Heart left ventricle (tissue), 16 donors: ENCODE data around the gene GAMT. TPM values are rescaled to one million over a fixed set of nuclear protein-coding genes. Genes with fewer than 3 reads are reported as not detected.

ENCODE experiments used
- ATAC-seq, 4 donors: fragments of 200-7000 bp; cut with Tn5 transposase; one replicate each; pipeline ENCODE4 v1.9.1; 2020 to 2022; ENCODE audit warnings: moderate library complexity in 4 of 4, mild to moderate bottlenecking in 3 of 4, moderate number of reproducible peaks in 1 of 4
- DNase-seq, 5 donors: peaks; one replicate each; pipeline ENCODE4 v3.0.0-alpha.2; 2020
- H3K27ac ChIP-seq, 12 donors: fragments of 200-600 bp; sonication (generic) in 4 of 12; one replicate each; pipeline versions ENCODE4 v1.5.0 to v1.8.0; 2016 to 2022; ENCODE audit warnings: mild to moderate bottlenecking in 2 of 12
- H3K27me3 ChIP-seq, 9 donors: fragments of 200-600 bp; sonication (generic) in 2 of 9; one replicate each; pipeline versions ENCODE4 v1.5.1 to v1.8.0; 2016 to 2022; ENCODE audit warnings: mild to moderate bottlenecking in 3 of 9
- H3K36me3 ChIP-seq, 9 donors: fragments of 200-600 bp; sonication (generic) in 2 of 9; one replicate each; pipeline versions ENCODE4 v1.5.0 to v1.8.0; 2018 to 2022; ENCODE audit warnings: mild to moderate bottlenecking in 2 of 9
- H3K4me1 ChIP-seq, 12 donors: fragments of 200-600 bp; sonication (generic) in 4 of 12; one replicate each; pipeline versions ENCODE4 v1.5.0 to v1.8.0; 2016 to 2022; ENCODE audit warnings: mild to moderate bottlenecking in 3 of 12
- H3K4me3 ChIP-seq, 12 donors: fragments of 200-600 bp; sonication (generic) in 4 of 12; one replicate each; pipeline versions ENCODE4 v1.5.0 to v1.8.0; 2017 to 2022; ENCODE audit warnings: mild to moderate bottlenecking in 9 of 12, moderate library complexity in 4 of 12
- H3K9me3 ChIP-seq, 12 donors: fragments of 200-600 bp; sonication (generic) in 4 of 12; one replicate each; pipeline versions ENCODE4 v1.5.0 to v1.8.0; 2016 to 2022; ENCODE audit warnings: mild to moderate bottlenecking in 1 of 12
- CTCF ChIP-seq, 12 donors: fragments of 200-600 bp; sonication (generic) in 4 of 12; IDR thresholded peaks; one replicate each; pipeline versions ENCODE4 v1.5.0 to v1.8.0; 2018 to 2022; ENCODE audit warnings: antibody characterized with exemption in 12 of 12, mild to moderate bottlenecking in 5 of 12
- POLR2A ChIP-seq, 2 donors: fragments of 450-650 bp; IDR thresholded peaks; one replicate each; pipeline ENCODE4 v1.6.1; 2017; ENCODE audit warnings: antibody characterized with exemption in 2 of 2, mild to moderate bottlenecking in 2 of 2, moderate library complexity in 2 of 2
- WGBS, 4 donors: extraction: QIAGEN DNeasy Blood & Tissue Kit in 2 of 4; methylation state at CpG; one replicate each; pipeline versions ENCODE4 v1.1.5 to v1.1.7; 2013 to 2018; 5-methylcytosine and 5-hydroxymethylcytosine counted together
- intact Hi-C, 10 donors: fragments of 100-400 bp; cut with DNase I; formaldehyde crosslinking; loops; one replicate each; pipeline versions ENCODE4 v1.11.1 to v1.14.2; 2022
- polyA plus RNA-seq, 2 donors: library from polyadenylated mRNA; stranded (reverse); fragments of 200-250 nt; gene quantifications; one replicate each; pipeline ENCODE4 v1.2.3, GENCODE V29; 2013
- total RNA-seq, 9 donors: library from RNA; depleted of rRNA in 2 of 9; stranded (reverse); fragments of >200 nt in 2 of 9; fragmentation: NEBNext Ultra II Directional in 3 of 9; extraction: Animal tissue kit (Norgen Biotek cat#: 25700) in 3 of 9; gene quantifications; one replicate each; pipeline versions ENCODE4 v1.1.0 to v1.2.4, GENCODE V29; 2016 to 2023
- donor health status: ischemic (EF 13 %, LVEDD 7.1; RV severe dilation, severe dysfunction).
- donor health status: healthy with polysubstance abuse.
- donor health status: DM: no; HTN: yes; CAD: no.
- donor health status: DM: no; HTN: no; CAD: no.
- donor health status: ischemic (EF 25% LVEDD 6.9; RV normal size, moderate dysfunction).
- donor health status: ischemic (EF 25% LVEDD 5.7; RV mildly dilated, moderate dysfunction).
- donor health status: healthy.
- donor health status: DM: yes; HTN: yes; CAD: no.
- donor health status: ischemic (EF 35%, LVEDD 5.7; RV mildly dilated, moderate dysfunction).
- donor health status: nonischemic (EF 11% LVEDD 7.7; RV severe dilation, severe dysfunction).
- donor health status: DM: yes; HTN: yes; CAD: no.
- donor health status: PGD.
- donor health status: ischemic (EF 29% LVEDD 5.4; RV normal size, mild dysfunction).
- donor health status: nonischemic (EF 23%, LVEDD 6.1; RV moderate dilation, normal function).

Gene GAMT
- total and polyA plus RNA-seq, 11 donors: 21.9 to 180 (median 62.5) TPM

GRCh38 chr19:1377176-1377964, 24.0 kb downstream of the GAMT start:
- Histone ChIP-seq H3K4me3 (no peak overlapping the region), H3K27ac (no peak overlapping the region), H3K27me3 (no peaks in the 10 kb centered on the region), H3K9me3 (no peaks in the 10 kb centered on the region), H3K36me3 (peaks cover 0 to 50% (median 21%) of the 10 kb centered on the region in 9 donors), H3K4me1 (peaks cover 0 to 35% (median 23%) of the 10 kb centered on the region in 12 donors)
- TF ChIP-seq POLR2A (IDR thresholded peaks at IDR 0.05) (no peak), CTCF (IDR thresholded peaks at IDR 0.05) (no peak)
- 94 to 97% (median 96%) methylated on average over 21 to 43 of the region's 43 CpGs for WGBS, 4 donors
- DNase-seq (no peak), ATAC-seq (no peak)
- intact Hi-C loops: loop anchor here in 2 of 10 donors (10.0 kb wide), 1 partner anchor 93 kb away; the partner anchor contains the start of gene EFNA2 (in 2 of the 2)

DNA sequence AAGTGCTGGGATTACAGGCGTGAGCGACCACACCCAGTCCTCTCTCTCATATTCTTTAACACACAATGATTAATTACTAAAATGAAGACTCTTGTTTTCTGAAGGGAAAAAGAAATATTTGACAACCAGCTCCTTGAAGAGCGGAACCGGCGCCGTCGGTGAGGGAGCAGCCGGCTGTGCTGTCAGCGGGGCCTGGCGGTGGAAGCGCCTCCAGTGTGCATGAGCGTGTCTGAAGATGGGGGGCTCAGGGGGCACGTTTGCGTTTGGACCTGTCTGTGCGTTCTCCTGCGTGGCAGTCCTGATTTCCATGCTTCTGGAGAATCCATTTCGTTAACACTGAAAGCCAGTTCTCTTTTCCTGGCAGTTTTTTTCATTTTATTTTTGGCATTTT, 24.9 kb downstream of the GAMT start:
- 95 to 97% (median 96%) methylated on average over 17 of the region's 17 CpGs for WGBS, 4 donors
- ATAC-seq (no peak), DNase-seq (no peak)

DNA sequence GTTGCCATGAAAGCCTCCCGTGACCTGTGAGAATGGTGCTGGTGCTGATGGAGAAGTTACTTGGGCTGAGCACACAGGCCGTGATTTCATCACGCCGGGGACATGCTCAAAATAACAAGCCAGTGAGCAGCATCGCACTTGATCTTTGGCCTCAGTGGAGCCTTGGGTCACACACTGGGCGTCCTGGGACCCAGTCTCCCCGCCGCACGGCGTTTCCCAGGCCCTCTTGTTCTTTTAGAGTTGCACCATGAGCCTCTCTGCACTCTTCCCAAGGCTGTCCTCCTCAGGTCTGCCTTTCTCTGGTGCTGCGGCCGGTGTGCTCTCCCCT, 27.1 kb downstream of the GAMT start:
- TF ChIP-seq POLR2A (IDR thresholded peaks at IDR 0.05) (no peak), CTCF (IDR thresholded peaks at IDR 0.05) (no peak)
- Histone ChIP-seq H3K4me3 (no peak overlapping the region), H3K4me1 (peaks cover 0 to 30% (median 16%) of the 10 kb centered on the region in 12 donors), H3K27me3 (no peaks in the 10 kb centered on the region), H3K36me3 (peaks cover 0 to 80% (median 48%) of the 10 kb centered on the region in 9 donors), H3K9me3 (no peaks in the 10 kb centered on the region), H3K27ac (peak overlapping the region in 11 of 12 donors; percentile 23 to 92 (median 77))
- peak in 2 of 5 donors; percentile 64 to 75 for DNase-seq
- peak; percentile 2 to 55 (median 47) for ATAC-seq
- intact Hi-C loops: loop anchor here in 2 of 10 donors (10.0 kb wide), 1 partner anchor 89 kb away; the partner anchor contains the start of gene EFNA2 (in 2 of the 2)
- WGBS, 4 donors: 69 to 90% (median 81%) methylated on average over 12 of the region's 12 CpGs

More for the DNA sequence above, 24.9 kb downstream of the GAMT start:
- Histone ChIP-seq H3K4me3 (no peak overlapping the region), H3K27ac (no peak overlapping the region), H3K36me3 (peaks cover 0 to 58% (median 27%) of the 10 kb centered on the region in 9 donors), H3K9me3 (no peaks in the 10 kb centered on the region), H3K27me3 (no peaks in the 10 kb centered on the region), H3K4me1 (peaks cover 0 to 30% (median 17%) of the 10 kb centered on the region in 12 donors)
- intact Hi-C loops: loop anchor here in 2 of 10 donors (10.0 kb wide), 1 partner anchor 92 kb away; the partner anchor contains the start of gene EFNA2 (in 2 of the 2)
- no peak for TF ChIP-seq CTCF (IDR thresholded peaks at IDR 0.05)
- no peak for TF ChIP-seq POLR2A (IDR thresholded peaks at IDR 0.05)

- no peaks in the 10 kb centered on the region for H3K9me3 ChIP-seq
- H3K27me3 ChIP-seq: no peaks in the 10 kb centered on the region
- intact Hi-C loops: loop anchor here in 2 of 10 donors (10.0 kb wide), 1 partner anchor 89 kb away; the partner anchor contains the start of gene EFNA2 (in 2 of the 2)
- H3K4me1 ChIP-seq: peaks cover 0 to 30% (median 16%) of the 10 kb centered on the region in 12 donors
- peaks cover 0 to 84% (median 53%) of the 10 kb centered on the region in 9 donors for H3K36me3 ChIP-seq
- peak overlapping the region; percentile 51 to 92 (median 84) for H3K27ac ChIP-seq
- ATAC-seq (peak; percentile 74 to 90 (median 80)), DNase-seq (peak; percentile 77 to 92 (median 85))
- peak overlapping the region in 1 of 12 donors; percentile 2 for H3K4me3 ChIP-seq
- no peak for TF ChIP-seq POLR2A (IDR thresholded peaks at IDR 0.05)
- no peak for TF ChIP-seq CTCF (IDR thresholded peaks at IDR 0.05)
- WGBS, 4 donors: 51 to 66% (median 56%) methylated on average over 17 to 22 of the region's 22 CpGs
Observed at GRCh38 chr19:1373534-1374249, 27.6 kb downstream of the GAMT start.
